Non-pigmented ciliary epithelial cell (primary cell): ENCODE measurements around the gene ZKSCAN7.
A peak's percentile ranks its signal among the peaks of the same experiment; 100 is the strongest.
"Not testable (repeated sequence)": the region's sequence is repeated elsewhere in the genome, so short reads cannot be mapped to it uniquely, and the experiment has no call there.

Experiments used
- DNase-seq: peaks from one replicate; pipeline ENCODE4 v3.0.0-alpha.2; 2010; ENCODE audit warnings: low read depth

Gene ZKSCAN7

DNA sequence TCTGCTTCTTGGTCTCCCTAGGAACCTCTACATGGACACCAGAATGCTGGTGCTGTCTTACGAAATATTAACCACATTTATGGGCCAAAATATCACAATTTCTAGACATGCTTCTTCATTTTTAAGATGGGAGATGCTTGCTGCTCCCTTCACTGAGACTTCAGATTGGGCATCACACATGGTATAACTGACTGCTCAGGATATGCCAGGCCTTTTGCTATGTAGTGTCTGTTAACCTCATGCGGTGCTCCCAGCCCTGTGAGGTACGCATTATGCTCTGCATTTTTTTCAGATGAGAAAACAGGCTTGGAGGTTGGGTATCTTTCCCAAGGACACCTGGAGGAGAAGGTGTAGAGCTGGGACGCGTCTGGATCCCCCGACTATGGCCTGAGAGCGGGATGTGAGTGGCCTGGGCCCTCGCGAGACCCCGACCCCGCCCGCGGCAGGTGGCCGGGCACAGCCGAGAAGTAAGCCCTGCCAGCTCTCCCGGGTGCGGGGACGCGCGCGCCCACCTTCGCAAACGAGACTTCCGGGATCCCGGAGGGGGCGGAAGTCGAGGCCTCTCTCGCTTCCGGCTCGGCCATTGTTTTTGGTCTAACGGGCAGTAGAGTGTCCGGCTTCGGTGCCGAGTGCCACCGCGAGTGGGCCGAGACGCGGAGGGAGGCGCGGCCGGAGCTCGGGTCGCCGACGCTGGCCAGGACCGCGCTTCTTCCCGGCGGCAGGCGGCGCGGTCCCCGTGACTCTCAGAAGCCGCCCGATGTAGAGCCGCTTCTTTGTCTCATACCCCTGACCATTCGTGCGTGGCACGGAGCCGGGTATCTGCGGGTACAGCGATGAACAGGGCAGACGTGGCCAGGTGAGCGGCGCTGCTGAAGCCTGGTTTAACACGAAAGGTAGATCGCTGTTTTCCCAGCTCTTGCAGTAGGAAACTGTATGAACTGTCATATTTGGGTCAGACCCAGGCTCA lies at the start of gene ZKSCAN7:
Gene ZKSCAN7, plus strand, starts transcription at position 568 of the 967 bp plus-strand sequence. CDS start 1,855 bp downstream, outside the sequence.
- no peak for DNase-seq

- no peak for DNase-seq
These were observed 48.4 kb upstream of the ZKSCAN7 start for GRCh38 chr3:44506556-44506955.

DNA sequence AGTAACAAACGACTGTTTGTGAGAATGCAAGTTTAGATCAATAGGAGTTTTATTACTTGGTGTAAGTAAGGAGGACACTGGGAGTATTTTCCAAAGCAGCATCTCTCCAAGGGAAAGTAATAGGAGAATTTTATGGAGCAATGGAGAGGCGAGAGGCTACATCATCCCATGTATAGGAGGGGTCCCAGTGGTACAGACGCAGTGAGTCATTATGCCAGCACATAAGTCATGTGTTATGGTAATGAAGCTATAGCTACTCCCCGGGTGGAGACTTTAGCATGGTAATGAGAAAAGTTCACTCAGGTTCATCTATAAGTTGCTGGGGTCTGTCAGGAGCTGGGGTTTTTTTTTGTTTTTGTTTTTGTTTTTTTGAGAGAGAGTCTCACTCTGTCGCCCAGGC lies 48.0 kb upstream of the ZKSCAN7 start:
- DNase-seq = no peak

- DNase-seq = no peak
These were observed 45.5 kb upstream of the ZKSCAN7 start for GRCh38 chr3:44509393-44509921.

- DNase-seq = no peak
These were observed 45.0 kb upstream of the ZKSCAN7 start for GRCh38 chr3:44510000-44510368.

DNA sequence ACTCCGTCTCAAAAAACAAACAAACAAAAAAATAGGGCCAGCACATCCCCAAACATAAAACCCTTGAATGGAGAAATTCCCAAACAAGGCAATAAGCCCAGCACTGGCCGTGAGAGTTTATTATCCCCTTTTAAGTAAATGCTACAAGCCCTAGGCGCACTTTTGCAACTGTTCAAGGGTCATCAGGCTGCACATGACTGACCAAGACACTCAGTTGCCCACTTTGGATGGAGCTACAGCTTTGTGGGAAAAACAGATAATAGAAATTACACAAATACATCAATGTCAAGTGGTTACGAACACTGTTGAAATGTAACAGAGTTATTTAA lies 43.8 kb upstream of the ZKSCAN7 start:
- DNase-seq = no peak

DNA sequence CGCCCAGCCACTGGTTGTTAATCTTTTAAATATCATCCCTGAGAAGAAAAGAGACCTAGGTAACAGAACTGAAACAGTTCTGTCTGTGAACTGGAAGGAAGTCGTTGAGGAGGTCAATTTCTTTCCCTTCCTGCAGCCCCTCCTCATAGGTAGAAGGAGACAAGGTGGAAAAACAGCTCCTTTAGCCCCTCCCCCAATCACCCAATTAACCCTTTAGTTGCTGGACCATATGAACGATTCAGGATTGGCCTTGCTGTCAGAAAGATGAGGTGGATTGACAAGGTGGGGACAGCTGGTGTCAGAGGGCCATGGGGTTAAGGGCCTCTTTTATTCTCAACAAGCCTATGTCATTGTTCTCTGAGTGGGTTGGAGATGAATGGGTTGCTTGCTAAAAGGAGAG lies 41.5 kb upstream of the ZKSCAN7 start:
- no peak for DNase-seq

DNA sequence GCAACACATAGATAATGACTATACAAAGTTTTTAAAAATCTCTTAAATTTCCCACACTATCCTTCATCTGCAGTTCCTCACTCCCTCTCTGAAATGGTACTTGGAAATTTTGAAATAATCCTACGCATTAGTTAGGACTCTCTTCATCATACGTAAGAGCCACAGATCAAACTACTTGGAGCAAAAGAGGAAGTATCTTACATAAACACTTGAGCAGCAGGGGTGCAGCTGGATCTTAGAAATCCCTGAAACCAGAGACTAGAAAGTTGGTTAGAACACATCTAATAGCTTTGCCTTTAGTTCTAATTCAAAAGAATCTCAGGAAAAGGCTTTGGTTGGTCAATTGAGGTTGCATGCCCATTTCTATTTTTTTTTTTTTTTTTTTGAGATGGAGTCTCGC lies 38.8 kb upstream of the ZKSCAN7 start:
- no peak for DNase-seq

- DNase-seq = no peak
These were observed 36.2 kb upstream of the ZKSCAN7 start for GRCh38 chr3:44518782-44519156.

GRCh38 chr3:44521721-44522120 lies 33.3 kb upstream of the ZKSCAN7 start:
- no peak for DNase-seq

DNA sequence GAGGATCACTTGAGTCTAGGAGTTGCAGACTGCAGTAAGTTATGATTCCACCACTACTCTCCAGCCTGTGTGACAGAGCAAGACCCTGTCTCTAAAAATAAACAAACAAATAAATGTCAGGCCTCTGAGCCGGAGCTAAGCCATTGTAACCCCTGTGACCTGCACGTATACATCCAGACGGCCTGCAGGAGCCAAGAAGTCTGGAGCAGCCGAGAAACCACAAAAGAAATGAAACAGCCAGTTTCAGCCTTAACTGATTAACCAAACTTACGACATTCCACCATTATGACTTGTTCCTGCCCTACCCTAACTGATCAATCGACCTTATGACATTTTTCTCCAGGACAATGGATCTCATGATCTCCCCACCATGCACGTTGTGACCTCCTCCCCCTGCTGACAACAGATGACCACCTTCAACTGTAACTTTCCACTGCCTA lies 32.5 kb upstream of the ZKSCAN7 start:
- DNase-seq = no peak

DNA sequence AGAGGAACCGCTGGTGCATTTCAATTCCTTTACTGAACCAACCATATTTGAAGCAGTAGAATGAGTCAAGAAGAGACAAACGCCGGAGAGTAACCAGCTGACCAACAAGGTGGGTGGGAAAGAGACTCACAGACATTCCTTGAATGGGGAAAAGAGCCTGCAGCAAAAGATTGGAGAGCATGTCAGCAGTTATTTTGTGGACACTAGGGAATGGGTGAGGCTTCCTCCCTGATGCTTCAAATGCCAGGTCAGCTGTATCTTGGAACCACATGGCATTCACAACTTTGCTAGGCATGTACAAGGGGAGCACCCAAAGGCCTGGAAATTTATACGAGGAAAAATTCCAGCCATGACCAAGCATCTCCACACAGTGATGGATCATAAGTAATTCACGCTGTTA lies 29.9 kb upstream of the ZKSCAN7 start:
- no peak for DNase-seq

DNA sequence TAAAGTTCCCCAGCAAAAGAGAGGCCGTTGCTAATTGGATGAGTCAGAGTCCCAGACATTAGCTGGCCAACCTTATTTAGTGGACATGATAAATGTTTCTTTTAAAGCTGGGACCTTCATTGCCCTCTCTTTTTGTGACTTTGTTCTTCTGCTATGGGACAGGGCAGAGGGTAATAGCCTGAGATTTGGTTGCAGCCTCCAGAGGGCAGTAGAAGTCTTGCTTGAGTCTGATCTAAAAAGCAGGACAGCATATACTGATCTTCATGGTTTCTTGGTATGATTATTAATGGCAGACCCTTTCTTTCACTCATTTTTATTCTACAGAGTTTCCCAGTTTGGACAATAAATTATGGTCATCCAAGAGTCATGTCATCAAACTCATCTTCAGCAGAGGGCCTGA lies 25.1 kb upstream of the ZKSCAN7 start:
- DNase-seq = no peak

- no peak for DNase-seq
These were observed 24.1 kb upstream of the ZKSCAN7 start for GRCh38 chr3:44530911-44531310.

DNA sequence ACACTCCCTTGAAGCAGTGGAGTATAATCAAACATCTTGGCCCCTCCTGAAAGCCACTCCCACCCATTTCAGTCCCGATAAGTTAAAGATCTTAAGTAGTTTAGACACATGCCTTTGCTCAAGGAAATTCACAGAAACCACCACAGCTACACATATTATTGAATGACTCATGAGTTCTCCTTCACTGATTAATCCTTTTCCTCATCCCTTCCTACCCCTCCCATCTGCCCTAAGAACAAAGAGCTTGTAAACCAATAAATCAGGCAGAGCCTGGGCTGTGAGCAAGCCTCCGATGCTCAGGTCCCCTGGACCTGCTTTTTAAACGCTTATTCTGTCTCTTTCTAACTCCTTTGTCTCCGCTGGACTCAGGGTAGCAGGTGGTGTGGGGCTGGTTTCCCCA lies 20.3 kb upstream of the ZKSCAN7 start:
- not testable (repeated sequence) for DNase-seq

DNA sequence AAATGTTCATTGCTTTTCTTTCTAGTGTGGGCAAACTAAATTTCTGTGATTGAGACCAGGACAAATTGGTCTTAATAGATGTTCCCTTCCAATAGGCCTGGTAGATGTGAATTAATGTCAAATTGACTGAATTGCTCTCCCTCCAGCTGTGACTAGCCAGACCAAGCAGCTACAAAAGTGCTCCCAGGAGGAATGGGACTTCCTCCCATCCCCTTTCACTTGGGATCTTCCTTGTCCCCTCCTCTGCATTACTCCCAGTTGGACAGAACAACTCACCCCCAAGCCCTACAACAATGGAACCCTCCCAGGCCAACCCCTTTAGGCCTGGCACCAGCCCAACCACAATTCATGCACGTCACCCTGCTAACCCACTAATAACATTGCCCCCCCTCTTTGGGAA lies 19.6 kb upstream of the ZKSCAN7 start:
- no peak for DNase-seq

DNA sequence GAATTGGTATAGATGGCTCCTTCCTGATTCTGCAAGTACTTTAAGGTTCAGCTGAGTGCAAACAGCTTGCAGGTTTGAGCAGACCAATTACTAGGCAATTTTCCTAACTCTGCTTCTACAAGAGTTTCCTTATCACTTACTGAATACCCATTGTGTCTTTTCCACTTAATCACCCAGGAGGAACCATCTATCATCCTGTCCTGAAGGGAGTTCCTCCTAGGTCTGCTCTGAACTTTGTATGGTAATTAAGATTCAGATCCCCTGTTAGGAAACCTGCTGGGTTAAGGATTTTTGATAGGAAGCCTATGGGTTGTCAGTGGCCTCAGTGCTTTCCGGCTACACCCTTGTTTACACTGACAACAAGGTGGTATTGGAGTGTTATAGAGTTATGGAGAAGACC lies 10.2 kb upstream of the ZKSCAN7 start:
- DNase-seq = not testable (repeated sequence)

DNA sequence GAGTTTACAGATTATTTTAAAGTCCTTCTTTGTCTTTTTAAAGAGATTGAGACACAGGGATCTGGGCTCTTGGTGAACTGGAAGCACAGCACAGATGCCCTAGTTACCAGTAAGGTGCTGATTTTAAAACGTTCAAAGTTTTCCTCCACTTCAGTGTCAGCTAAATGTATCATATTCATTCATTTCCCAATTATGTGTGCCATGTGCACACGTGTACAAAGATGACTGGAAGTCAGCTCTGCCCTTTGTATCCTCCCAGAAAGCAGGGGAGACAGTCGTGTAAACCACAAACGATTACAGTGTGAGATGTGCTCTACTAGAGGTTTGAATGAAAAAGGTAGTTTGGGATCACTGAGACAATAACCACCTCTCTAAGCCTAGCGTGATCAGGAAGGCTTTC lies 730 bp downstream of the ZKSCAN7 start:
- no peak for DNase-seq

DNA sequence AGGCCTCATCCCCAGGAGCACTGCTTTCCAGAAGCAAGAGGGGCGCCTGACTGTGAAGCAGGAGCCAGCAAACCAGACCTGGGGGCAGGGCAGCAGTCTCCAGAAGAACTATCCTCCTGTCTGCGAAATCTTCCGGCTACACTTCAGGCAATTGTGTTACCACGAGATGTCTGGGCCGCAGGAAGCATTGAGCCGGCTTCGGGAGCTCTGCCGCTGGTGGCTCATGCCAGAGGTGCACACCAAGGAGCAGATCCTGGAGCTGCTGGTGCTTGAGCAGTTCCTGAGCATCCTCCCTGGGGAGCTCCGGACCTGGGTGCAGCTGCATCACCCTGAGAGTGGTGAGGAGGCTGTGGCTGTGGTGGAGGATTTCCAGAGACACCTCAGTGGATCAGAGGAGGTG lies 2.1 kb downstream of the ZKSCAN7 start:
- DNase-seq = no peak

- DNase-seq = no peak
These were observed 6.1 kb downstream of the ZKSCAN7 start for GRCh38 chr3:44561076-44561475.

GRCh38 chr3:44562147-44562546 lies 7.2 kb downstream of the ZKSCAN7 start:
- DNase-seq = no peak

DNA sequence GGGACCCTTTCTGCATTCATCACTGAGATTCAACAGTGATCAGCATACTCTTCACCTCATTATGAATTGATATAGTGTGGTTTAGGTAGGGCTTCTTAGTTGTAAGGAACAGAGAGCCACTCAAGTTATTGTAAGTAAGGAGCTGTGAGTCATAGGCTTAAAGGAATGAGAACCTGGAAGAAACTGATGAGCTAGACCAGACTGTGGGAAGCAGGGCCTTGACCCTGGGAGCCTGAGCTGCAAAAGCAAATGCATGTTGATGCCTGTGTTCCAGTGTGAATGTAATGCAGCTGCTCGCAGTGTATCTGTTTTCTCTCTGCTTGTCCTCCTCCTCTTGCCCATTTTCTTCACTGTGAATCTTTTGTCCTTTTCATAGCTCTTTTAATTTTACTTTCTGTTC lies 13.6 kb downstream of the ZKSCAN7 start:
- DNase-seq = peak; percentile 77

DNA sequence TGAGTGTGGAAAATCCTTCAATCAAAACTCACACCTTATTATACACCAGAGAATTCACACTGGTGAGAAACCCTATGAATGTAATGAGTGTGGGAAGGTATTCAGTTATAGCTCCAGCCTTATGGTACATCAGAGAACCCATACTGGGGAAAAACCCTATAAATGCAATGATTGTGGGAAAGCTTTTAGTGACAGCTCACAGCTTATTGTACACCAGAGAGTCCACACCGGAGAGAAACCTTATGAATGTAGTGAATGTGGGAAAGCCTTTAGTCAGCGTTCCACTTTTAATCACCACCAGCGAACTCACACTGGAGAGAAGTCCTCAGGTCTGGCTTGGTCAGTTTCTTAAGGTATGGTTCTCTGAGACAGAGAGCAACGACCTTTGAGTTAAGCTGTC lies 16.0 kb downstream of the ZKSCAN7 start:
- DNase-seq = no peak

DNA sequence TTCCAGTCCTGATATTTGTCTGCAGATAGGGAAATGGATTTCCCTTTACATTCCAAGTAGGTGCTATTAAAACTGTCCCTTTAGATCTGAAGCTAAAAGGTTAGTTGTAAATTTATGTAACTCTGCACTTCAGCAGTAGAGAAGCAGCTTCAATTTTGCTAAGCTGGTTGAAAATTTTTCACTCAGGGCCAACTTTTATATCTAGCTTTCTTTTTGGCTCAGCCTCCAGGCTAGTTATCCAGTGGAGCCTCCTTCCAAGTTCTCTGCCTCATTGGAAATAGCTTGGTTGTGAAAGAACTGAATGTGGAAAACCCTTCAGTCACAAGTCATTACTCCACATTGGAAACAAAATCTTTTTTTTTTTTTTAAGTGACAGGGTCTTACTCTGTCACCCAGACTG lies 21.6 kb downstream of the ZKSCAN7 start:
- DNase-seq = no peak
